Mesenchymal stem cell (in vitro differentiated cells and primary cell): ENCODE results near the gene NIPAL3.

ENCODE experiments used
- DNase-seq: peaks from one replicate; pipeline ENCODE4 v3.0.0-alpha.2; 2013
- H2AFZ ChIP-seq: one replicate; pipeline ENCODE4 v1.6.1; 2013; ENCODE audit warnings: low read depth, mild to moderate bottlenecking, control low read depth, inconsistent platforms, low read length, moderate library complexity
- H2AK5ac ChIP-seq: 2 replicates; pipeline ENCODE4 v1.6.1; 2013; ENCODE audit warnings: low read length, moderate library complexity, mild to moderate bottlenecking, inconsistent platforms; ENCODE audit not compliant: severe bottlenecking
- H2BK120ac ChIP-seq: one replicate; pipeline ENCODE4 v1.6.1; 2013; ENCODE audit warnings: low read depth, mild to moderate bottlenecking, inconsistent platforms, low read length, moderate library complexity
- H2BK12ac ChIP-seq, 2 experiments: one replicate each; pipeline ENCODE4 v1.6.1; 2013; ENCODE audit warnings: inconsistent platforms in 2 of 2, low read length in 2 of 2, mild to moderate bottlenecking in 2 of 2, moderate library complexity in 2 of 2, control low read depth in 1 of 2
- H2BK15ac ChIP-seq: one replicate; pipeline ENCODE4 v1.6.1; 2013; ENCODE audit warnings: mild to moderate bottlenecking, low read depth, inconsistent platforms; ENCODE audit not compliant: poor library complexity, severe bottlenecking
- H2BK5ac ChIP-seq: 2 replicates; pipeline ENCODE4 v1.6.1; 2013; ENCODE audit warnings: low read depth, mild to moderate bottlenecking, low read length, control low read depth, inconsistent platforms; ENCODE audit not compliant: poor library complexity, severe bottlenecking
- H3K14ac ChIP-seq, 2 experiments: one replicate each; pipeline ENCODE4 v1.6.1; 2013; ENCODE audit warnings: inconsistent platforms in 2 of 2, low read length in 2 of 2, control low read depth in 1 of 2, mild to moderate bottlenecking in 1 of 2, moderate library complexity in 1 of 2
- H3K18ac ChIP-seq, 2 experiments: one replicate each; pipeline ENCODE4 v1.6.1; 2013; ENCODE audit warnings: inconsistent platforms in 2 of 2, low read length in 2 of 2, control low read depth in 1 of 2, low read depth in 1 of 2, mild to moderate bottlenecking in 1 of 2
- H3K23ac ChIP-seq, 2 experiments: one replicate each; pipeline ENCODE4 v1.6.1; 2013; ENCODE audit warnings: inconsistent platforms in 2 of 2, low read length in 2 of 2, mild to moderate bottlenecking in 2 of 2, moderate library complexity in 2 of 2, control low read depth in 1 of 2
- H3K27ac ChIP-seq: 2 replicates; pipeline ENCODE4 v1.5.1; 2013; ENCODE audit warnings: mild to moderate bottlenecking, moderate library complexity, low read length, control low read depth, inconsistent platforms; ENCODE audit not compliant: poor library complexity, severe bottlenecking
- H3K27me3 ChIP-seq, 2 experiments: 2 replicates each; pipeline versions ENCODE4 v1.6.1 to v1.7.0; 2013; ENCODE audit warnings: low read length in 2 of 2, mild to moderate bottlenecking in 2 of 2, moderate library complexity in 2 of 2, control low read depth in 1 of 2, inconsistent platforms in 1 of 2; ENCODE audit not compliant: control insufficient read depth in 1 of 2, insufficient read depth in 1 of 2
- H3K36me3 ChIP-seq, 2 experiments: 2 replicates each; pipeline versions ENCODE4 v1.6.1 to v1.7.0; 2013; ENCODE audit warnings: low read length in 2 of 2, control low read depth in 1 of 2, inconsistent platforms in 1 of 2, low read depth in 1 of 2, mild to moderate bottlenecking in 1 of 2; ENCODE audit not compliant: insufficient read depth in 2 of 2, control insufficient read depth in 1 of 2
- H3K4ac ChIP-seq, 2 experiments: one replicate each; pipeline ENCODE4 v1.6.1; 2013; ENCODE audit warnings: inconsistent platforms in 2 of 2, low read length in 2 of 2, mild to moderate bottlenecking in 2 of 2, moderate library complexity in 2 of 2, control low read depth in 1 of 2, low read depth in 1 of 2
- H3K4me1 ChIP-seq: 2 replicates; pipeline ENCODE4 v1.6.1; 2013; ENCODE audit warnings: low read depth, low read length, control low read depth; ENCODE audit not compliant: control insufficient read depth, insufficient read depth
- H3K4me2 ChIP-seq: 2 replicates; pipeline ENCODE4 v1.6.1; 2013; ENCODE audit warnings: low read length, mild to moderate bottlenecking, inconsistent platforms; ENCODE audit not compliant: poor library complexity, severe bottlenecking
- H3K4me3 ChIP-seq, 2 experiments: 2 replicates each; pipeline versions ENCODE4 v1.5.1 to v1.7.0; 2013; ENCODE audit warnings: low read length in 2 of 2, mild to moderate bottlenecking in 2 of 2, control low read depth in 1 of 2, low read depth in 1 of 2; ENCODE audit not compliant: insufficient read depth in 1 of 2
- H3K79me1 ChIP-seq: replicated peaks from 2 replicates; pipeline ENCODE4 v1.6.1; 2013; ENCODE audit warnings: mild to moderate bottlenecking, control low read depth, low read length, inconsistent platforms; ENCODE audit not compliant: poor library complexity, severe bottlenecking
- H3K9ac ChIP-seq: 2 replicates; pipeline ENCODE4 v1.7.0; 2013; ENCODE audit warnings: mild to moderate bottlenecking, low read length, moderate library complexity
- H3K9me3 ChIP-seq: 2 replicates; pipeline ENCODE4 v1.7.0; 2013; ENCODE audit warnings: mild to moderate bottlenecking, low read length; ENCODE audit not compliant: control insufficient read depth
- H4K8ac ChIP-seq: one replicate; pipeline ENCODE4 v1.6.1; 2013; ENCODE audit warnings: inconsistent platforms, mild to moderate bottlenecking, low read length, moderate library complexity
- H4K91ac ChIP-seq: one replicate; pipeline ENCODE4 v1.6.1; 2013; ENCODE audit warnings: mild to moderate bottlenecking, low read length, inconsistent platforms
- WGBS: methylation state at CpG from one replicate; pipeline ENCODE4 v1.1.7; 2013; ENCODE audit warnings: mixed read lengths; 5-methylcytosine and 5-hydroxymethylcytosine counted together

Gene NIPAL3

GRCh38 chr1:24380508-24380907, 35.1 kb upstream of the NIPAL3 start:
- no peak overlapping the region for H2BK5ac ChIP-seq
- H3K18ac ChIP-seq, result no peak overlapping the region
- H2BK12ac ChIP-seq, result no peak overlapping the region
- WGBS, result 95% methylated on average over 5 of the region's 5 CpGs
- no peaks in the 10 kb centered on the region for H3K27me3 ChIP-seq
- peaks cover 0 to 19% of the 10 kb centered on the region in 2 experiments for H3K36me3 ChIP-seq
- H2AFZ ChIP-seq, result no peak overlapping the region
- H3K4ac ChIP-seq, result no peak overlapping the region
- no peak overlapping the region for H4K8ac ChIP-seq
- no peak overlapping the region for H3K27ac ChIP-seq
- no peak overlapping the region for H3K23ac ChIP-seq
- peaks cover 11% of the 10 kb centered on the region for H3K4me1 ChIP-seq
- H2AK5ac ChIP-seq, result no peak overlapping the region
- no peak for DNase-seq
- no peaks in the 10 kb centered on the region for H3K79me1 ChIP-seq
- no peak overlapping the region for H2BK120ac ChIP-seq
- no peak overlapping the region for H3K14ac ChIP-seq
- H4K91ac ChIP-seq, result no peak overlapping the region
- H2BK15ac ChIP-seq, result no peak overlapping the region
- H3K9me3 ChIP-seq, result no peaks in the 10 kb centered on the region
- H3K9ac ChIP-seq, result peak overlapping the region; percentile 22
- no peak overlapping the region for H3K4me2 ChIP-seq
- no peak overlapping the region for H3K4me3 ChIP-seq

GRCh38 chr1:24381256-24381655, 34.3 kb upstream of the NIPAL3 start:
- no peak for DNase-seq

DNA sequence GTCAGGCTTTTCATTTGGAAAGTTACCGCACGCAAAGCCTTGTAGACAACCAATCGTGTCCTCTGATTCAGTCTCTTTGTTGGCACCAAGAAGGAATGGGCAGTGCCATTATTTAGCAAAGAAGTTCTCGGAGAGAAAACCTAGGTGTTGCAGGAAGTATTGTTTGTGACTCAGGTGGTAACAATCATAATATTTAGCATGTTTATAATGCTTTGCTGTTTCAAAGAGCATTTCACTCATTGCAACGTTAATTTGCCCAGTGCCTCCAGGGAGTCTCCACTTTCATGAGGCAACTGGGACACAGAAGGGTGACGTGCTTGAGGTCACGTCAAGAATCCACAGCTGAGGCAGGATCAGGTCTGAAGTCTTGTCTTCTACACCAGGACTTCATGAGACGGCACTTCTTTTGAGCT, 33.4 kb upstream of the NIPAL3 start:
- Histone ChIP-seq H3K36me3 (peaks cover 3 to 19% of the 10 kb centered on the region in 2 experiments), H3K9ac (no peak overlapping the region)

More at GRCh38 chr1:24381256-24381655, 34.3 kb upstream of the NIPAL3 start:
- no peak overlapping the region for H3K4me3 ChIP-seq
- no peak overlapping the region for H3K23ac ChIP-seq
- H2BK120ac ChIP-seq, result no peak overlapping the region
- no peak overlapping the region for H3K14ac ChIP-seq
- H3K36me3 ChIP-seq, result peaks cover 0 to 19% of the 10 kb centered on the region in 2 experiments
- no peaks in the 10 kb centered on the region for H3K27me3 ChIP-seq
- H3K27ac ChIP-seq, result no peak overlapping the region
- H3K18ac ChIP-seq, result no peak overlapping the region
- H3K4me1 ChIP-seq, result peaks cover 11% of the 10 kb centered on the region
- H3K4ac ChIP-seq, result no peak overlapping the region
- WGBS, result 97% methylated on average over 2 of the region's 2 CpGs
- H4K91ac ChIP-seq, result no peak overlapping the region
- H2BK15ac ChIP-seq, result no peak overlapping the region
- no peak overlapping the region for H4K8ac ChIP-seq
- no peak overlapping the region for H2AK5ac ChIP-seq
- no peaks in the 10 kb centered on the region for H3K79me1 ChIP-seq
- no peak overlapping the region for H3K4me2 ChIP-seq
- no peak overlapping the region for H2AFZ ChIP-seq
- H3K9ac ChIP-seq, result no peak overlapping the region
- no peak overlapping the region for H2BK12ac ChIP-seq
- no peaks in the 10 kb centered on the region for H3K9me3 ChIP-seq
- H2BK5ac ChIP-seq, result no peak overlapping the region

GRCh38 chr1:24383381-24383940, 32.1 kb upstream of the NIPAL3 start:
- H3K23ac ChIP-seq, result no peak overlapping the region
- H3K14ac ChIP-seq, result no peak overlapping the region
- no peak overlapping the region for H2BK5ac ChIP-seq
- peak overlapping the region in 1 of 2 experiments; percentile 69 for H3K18ac ChIP-seq
- no peak overlapping the region for H4K91ac ChIP-seq
- no peak overlapping the region for H2AK5ac ChIP-seq
- H3K4me2 ChIP-seq, result no peak overlapping the region
- H3K9me3 ChIP-seq, result no peaks in the 10 kb centered on the region
- no peak for DNase-seq
- no peak overlapping the region for H3K27ac ChIP-seq
- H3K27me3 ChIP-seq, result no peaks in the 10 kb centered on the region
- no peak overlapping the region for H4K8ac ChIP-seq
- no peak overlapping the region for H3K4ac ChIP-seq
- no peak overlapping the region for H3K9ac ChIP-seq
- H2AFZ ChIP-seq, result no peak overlapping the region
- H2BK15ac ChIP-seq, result no peak overlapping the region
- H2BK120ac ChIP-seq, result no peak overlapping the region
- no peaks in the 10 kb centered on the region for H3K79me1 ChIP-seq
- H3K4me1 ChIP-seq, result peaks cover 18% of the 10 kb centered on the region
- no peak overlapping the region for H3K4me3 ChIP-seq
- WGBS, result no CpG with 5 or more reads among the region's 2 CpGs
- peak overlapping the region in 1 of 2 experiments; percentile 63 for H2BK12ac ChIP-seq
- H3K36me3 ChIP-seq, result peaks cover 3 to 19% of the 10 kb centered on the region in 2 experiments

More for the DNA sequence above, 33.4 kb upstream of the NIPAL3 start:
- Histone ChIP-seq H4K91ac (no peak overlapping the region), H3K4me2 (no peak overlapping the region), H2BK5ac (no peak overlapping the region), H3K27me3 (no peaks in the 10 kb centered on the region), H3K23ac (no peak overlapping the region), H3K79me1 (no peaks in the 10 kb centered on the region), H2AFZ (no peak overlapping the region), H4K8ac (no peak overlapping the region), H3K14ac (no peak overlapping the region), H2BK12ac (no peak overlapping the region), H3K27ac (no peak overlapping the region), H2AK5ac (peak overlapping the region; percentile 17), H3K4ac (no peak overlapping the region), H3K4me1 (peaks cover 11% of the 10 kb centered on the region), H3K9me3 (no peaks in the 10 kb centered on the region), H3K18ac (no peak overlapping the region), H2BK120ac (no peak overlapping the region), H3K4me3 (no peak overlapping the region), H2BK15ac (no peak overlapping the region)
- 91% methylated on average over 8 of the region's 8 CpGs for WGBS
- no peak for DNase-seq
